Mesenchymal stem cell (in vitro differentiated cells and primary cell): Measurements from ENCODE around the gene ANKRD31.

ENCODE experiments used
- DNase-seq: peaks from one replicate; pipeline ENCODE4 v3.0.0-alpha.2; 2013
- H2AFZ ChIP-seq: one replicate; pipeline ENCODE4 v1.6.1; 2013; ENCODE audit warnings: low read depth, mild to moderate bottlenecking, control low read depth, inconsistent platforms, low read length, moderate library complexity
- H2AK5ac ChIP-seq: 2 replicates; pipeline ENCODE4 v1.6.1; 2013; ENCODE audit warnings: low read length, moderate library complexity, mild to moderate bottlenecking, inconsistent platforms; ENCODE audit not compliant: severe bottlenecking
- H2BK120ac ChIP-seq: one replicate; pipeline ENCODE4 v1.6.1; 2013; ENCODE audit warnings: low read depth, mild to moderate bottlenecking, inconsistent platforms, low read length, moderate library complexity
- H2BK12ac ChIP-seq, 2 experiments: one replicate each; pipeline ENCODE4 v1.6.1; 2013; ENCODE audit warnings: inconsistent platforms in 2 of 2, low read length in 2 of 2, mild to moderate bottlenecking in 2 of 2, moderate library complexity in 2 of 2, control low read depth in 1 of 2
- H2BK15ac ChIP-seq: one replicate; pipeline ENCODE4 v1.6.1; 2013; ENCODE audit warnings: mild to moderate bottlenecking, low read depth, inconsistent platforms; ENCODE audit not compliant: poor library complexity, severe bottlenecking
- H2BK5ac ChIP-seq: 2 replicates; pipeline ENCODE4 v1.6.1; 2013; ENCODE audit warnings: low read depth, mild to moderate bottlenecking, low read length, control low read depth, inconsistent platforms; ENCODE audit not compliant: poor library complexity, severe bottlenecking
- H3K14ac ChIP-seq, 2 experiments: one replicate each; pipeline ENCODE4 v1.6.1; 2013; ENCODE audit warnings: inconsistent platforms in 2 of 2, low read length in 2 of 2, control low read depth in 1 of 2, mild to moderate bottlenecking in 1 of 2, moderate library complexity in 1 of 2
- H3K18ac ChIP-seq, 2 experiments: one replicate each; pipeline ENCODE4 v1.6.1; 2013; ENCODE audit warnings: inconsistent platforms in 2 of 2, low read length in 2 of 2, control low read depth in 1 of 2, low read depth in 1 of 2, mild to moderate bottlenecking in 1 of 2
- H3K23ac ChIP-seq, 2 experiments: one replicate each; pipeline ENCODE4 v1.6.1; 2013; ENCODE audit warnings: inconsistent platforms in 2 of 2, low read length in 2 of 2, mild to moderate bottlenecking in 2 of 2, moderate library complexity in 2 of 2, control low read depth in 1 of 2
- H3K27ac ChIP-seq: 2 replicates; pipeline ENCODE4 v1.5.1; 2013; ENCODE audit warnings: mild to moderate bottlenecking, moderate library complexity, low read length, control low read depth, inconsistent platforms; ENCODE audit not compliant: poor library complexity, severe bottlenecking
- H3K27me3 ChIP-seq, 2 experiments: 2 replicates each; pipeline versions ENCODE4 v1.6.1 to v1.7.0; 2013; ENCODE audit warnings: low read length in 2 of 2, mild to moderate bottlenecking in 2 of 2, moderate library complexity in 2 of 2, control low read depth in 1 of 2, inconsistent platforms in 1 of 2; ENCODE audit not compliant: control insufficient read depth in 1 of 2, insufficient read depth in 1 of 2
- H3K36me3 ChIP-seq, 2 experiments: 2 replicates each; pipeline versions ENCODE4 v1.6.1 to v1.7.0; 2013; ENCODE audit warnings: low read length in 2 of 2, control low read depth in 1 of 2, inconsistent platforms in 1 of 2, low read depth in 1 of 2, mild to moderate bottlenecking in 1 of 2; ENCODE audit not compliant: insufficient read depth in 2 of 2, control insufficient read depth in 1 of 2
- H3K4ac ChIP-seq, 2 experiments: one replicate each; pipeline ENCODE4 v1.6.1; 2013; ENCODE audit warnings: inconsistent platforms in 2 of 2, low read length in 2 of 2, mild to moderate bottlenecking in 2 of 2, moderate library complexity in 2 of 2, control low read depth in 1 of 2, low read depth in 1 of 2
- H3K4me1 ChIP-seq: 2 replicates; pipeline ENCODE4 v1.6.1; 2013; ENCODE audit warnings: low read depth, low read length, control low read depth; ENCODE audit not compliant: control insufficient read depth, insufficient read depth
- H3K4me2 ChIP-seq: 2 replicates; pipeline ENCODE4 v1.6.1; 2013; ENCODE audit warnings: low read length, mild to moderate bottlenecking, inconsistent platforms; ENCODE audit not compliant: poor library complexity, severe bottlenecking
- H3K4me3 ChIP-seq, 2 experiments: 2 replicates each; pipeline versions ENCODE4 v1.5.1 to v1.7.0; 2013; ENCODE audit warnings: low read length in 2 of 2, mild to moderate bottlenecking in 2 of 2, control low read depth in 1 of 2, low read depth in 1 of 2; ENCODE audit not compliant: insufficient read depth in 1 of 2
- H3K79me1 ChIP-seq: replicated peaks from 2 replicates; pipeline ENCODE4 v1.6.1; 2013; ENCODE audit warnings: mild to moderate bottlenecking, control low read depth, low read length, inconsistent platforms; ENCODE audit not compliant: poor library complexity, severe bottlenecking
- H3K9ac ChIP-seq: 2 replicates; pipeline ENCODE4 v1.7.0; 2013; ENCODE audit warnings: mild to moderate bottlenecking, low read length, moderate library complexity
- H3K9me3 ChIP-seq: 2 replicates; pipeline ENCODE4 v1.7.0; 2013; ENCODE audit warnings: mild to moderate bottlenecking, low read length; ENCODE audit not compliant: control insufficient read depth
- H4K8ac ChIP-seq: one replicate; pipeline ENCODE4 v1.6.1; 2013; ENCODE audit warnings: inconsistent platforms, mild to moderate bottlenecking, low read length, moderate library complexity
- H4K91ac ChIP-seq: one replicate; pipeline ENCODE4 v1.6.1; 2013; ENCODE audit warnings: mild to moderate bottlenecking, low read length, inconsistent platforms
- WGBS: methylation state at CpG from one replicate; pipeline ENCODE4 v1.1.7; 2013; ENCODE audit warnings: mixed read lengths; 5-methylcytosine and 5-hydroxymethylcytosine counted together

Gene ANKRD31

DNA sequence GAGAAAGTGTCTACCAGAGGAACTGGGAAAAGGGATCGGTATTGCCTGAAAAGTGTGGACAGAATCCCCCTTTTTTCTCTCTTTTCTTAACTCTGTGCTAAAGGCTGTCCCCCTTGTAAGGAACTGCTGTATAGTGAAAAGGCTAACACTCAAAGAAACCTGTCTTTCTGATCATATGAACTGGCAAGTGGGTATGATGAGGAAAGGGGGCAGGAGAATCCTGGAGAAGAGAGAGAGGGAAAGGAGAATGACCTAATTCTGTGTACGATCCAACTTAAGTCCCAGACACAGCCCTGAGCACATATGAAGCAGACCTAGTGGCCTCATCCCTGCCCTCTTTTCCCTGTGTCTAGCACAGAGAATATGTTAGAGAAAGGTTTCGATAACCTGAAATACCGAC, 967 bp downstream of the ANKRD31 start:
- Histone ChIP-seq H3K4ac (no peak overlapping the region), H2BK120ac (no peak overlapping the region), H4K91ac (no peak overlapping the region), H3K23ac (no peak overlapping the region), H2BK5ac (no peak overlapping the region), H3K4me1 (peaks cover 11% of the 10 kb centered on the region), H3K18ac (no peak overlapping the region), H2AFZ (no peak overlapping the region), H3K4me2 (no peak overlapping the region), H2BK15ac (no peak overlapping the region), H3K27me3 (no peaks in the 10 kb centered on the region), H2AK5ac (no peak overlapping the region), H3K79me1 (no peaks in the 10 kb centered on the region), H3K4me3 (peak overlapping the region in 1 of 2 experiments; percentile 93), H3K27ac (no peak overlapping the region), H3K9ac (peak overlapping the region; percentile 95), H2BK12ac (no peak overlapping the region), H3K14ac (no peak overlapping the region), H3K9me3 (no peaks in the 10 kb centered on the region), H4K8ac (no peak overlapping the region), H3K36me3 (no peaks in the 10 kb centered on the region)
- no peak for DNase-seq
- WGBS = 98% methylated on average over 4 of the region's 4 CpGs

DNA sequence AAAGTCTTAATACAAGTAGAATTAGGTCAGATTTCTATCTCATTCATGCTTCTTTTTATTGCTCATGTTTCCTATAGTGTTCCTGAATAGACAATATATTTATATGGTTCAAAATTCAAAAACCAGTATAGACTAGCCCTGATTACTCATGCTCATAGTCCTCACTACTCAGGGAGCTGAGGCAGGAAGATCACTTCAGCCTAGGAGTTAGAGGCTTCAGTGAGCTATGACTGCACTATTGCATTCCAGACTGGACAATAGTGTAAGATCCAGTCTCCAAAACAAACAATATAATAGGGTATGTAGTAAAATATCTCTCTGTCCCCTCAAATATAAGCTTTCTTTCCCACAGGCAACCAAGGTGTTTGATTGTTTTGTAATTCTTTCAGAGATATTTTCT, 2.4 kb downstream of the ANKRD31 start:
- Histone ChIP-seq H2BK120ac (no peak overlapping the region), H3K9ac (no peak overlapping the region), H2AFZ (no peak overlapping the region), H3K4ac (no peak overlapping the region), H3K27me3 (no peaks in the 10 kb centered on the region), H3K9me3 (no peaks in the 10 kb centered on the region), H4K91ac (no peak overlapping the region), H2BK5ac (no peak overlapping the region), H3K14ac (no peak overlapping the region), H3K79me1 (no peaks in the 10 kb centered on the region), H4K8ac (no peak overlapping the region), H2AK5ac (no peak overlapping the region), H3K4me3 (no peak overlapping the region), H3K4me2 (no peak overlapping the region), H3K4me1 (peaks cover 8% of the 10 kb centered on the region), H3K18ac (no peak overlapping the region), H2BK12ac (no peak overlapping the region), H3K27ac (no peak overlapping the region), H3K23ac (no peak overlapping the region), H2BK15ac (no peak overlapping the region), H3K36me3 (no peaks in the 10 kb centered on the region)
- no peak for DNase-seq

DNA sequence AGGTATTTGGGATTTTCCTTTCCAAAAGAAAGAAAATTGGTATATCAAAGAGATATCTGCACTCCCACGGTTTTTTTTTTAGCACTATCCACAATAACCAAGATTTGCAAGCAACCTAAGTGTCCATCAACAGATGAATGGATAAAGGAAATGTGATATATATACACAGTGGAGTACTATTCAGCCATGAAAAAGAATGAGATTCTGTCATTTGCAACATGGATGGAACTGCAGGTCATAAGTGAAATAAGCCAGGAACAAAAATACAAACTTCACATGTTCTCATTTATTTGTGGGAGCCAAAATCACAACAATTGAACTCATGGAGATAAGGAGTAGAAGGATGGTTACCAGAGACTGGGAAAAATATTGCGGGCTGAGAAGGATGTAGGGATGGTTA, 9.8 kb downstream of the ANKRD31 start:
- Histone ChIP-seq H3K18ac (no peak overlapping the region), H3K4me1 (no peaks in the 10 kb centered on the region), H2BK5ac (no peak overlapping the region), H4K91ac (no peak overlapping the region), H3K4ac (no peak overlapping the region), H3K4me2 (no peak overlapping the region), H3K79me1 (no peaks in the 10 kb centered on the region), H3K23ac (no peak overlapping the region), H3K9me3 (no peaks in the 10 kb centered on the region), H2AFZ (no peak overlapping the region), H3K4me3 (no peak overlapping the region), H2BK120ac (no peak overlapping the region), H3K27me3 (no peaks in the 10 kb centered on the region), H3K27ac (no peak overlapping the region), H4K8ac (no peak overlapping the region), H2AK5ac (no peak overlapping the region), H2BK15ac (no peak overlapping the region), H3K36me3 (no peaks in the 10 kb centered on the region), H2BK12ac (no peak overlapping the region), H3K9ac (no peak overlapping the region), H3K14ac (no peak overlapping the region)
- DNase-seq = no peak
- WGBS = 56% methylated on average over 1 of the region's 2 CpGs

DNA sequence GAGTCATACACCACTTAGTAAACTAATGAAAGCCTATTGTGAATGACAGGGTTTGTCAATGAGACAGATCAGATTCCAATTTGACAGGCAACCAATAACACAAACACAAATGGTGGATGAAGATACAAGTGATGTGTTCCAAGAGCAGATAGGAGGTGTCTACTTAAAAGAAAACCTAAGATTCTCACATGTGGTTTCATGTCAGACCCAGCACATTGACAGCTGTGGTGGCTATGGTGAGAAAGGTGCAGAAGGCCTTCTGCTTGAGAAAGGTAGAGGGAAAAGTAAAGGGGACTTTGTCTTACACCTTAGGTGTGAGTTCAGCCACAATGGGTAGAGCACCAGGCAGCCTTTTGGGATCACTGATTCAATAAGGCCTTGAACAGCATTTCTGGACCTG, 11.2 kb downstream of the ANKRD31 start:
- Histone ChIP-seq H3K23ac (no peak overlapping the region), H3K4ac (no peak overlapping the region), H3K4me3 (no peak overlapping the region), H3K14ac (no peak overlapping the region), H3K79me1 (no peaks in the 10 kb centered on the region), H2AK5ac (no peak overlapping the region), H2AFZ (no peak overlapping the region), H3K36me3 (no peaks in the 10 kb centered on the region), H2BK5ac (no peak overlapping the region), H3K4me1 (no peaks in the 10 kb centered on the region), H2BK15ac (no peak overlapping the region), H3K9me3 (no peaks in the 10 kb centered on the region), H2BK12ac (no peak overlapping the region), H3K18ac (no peak overlapping the region), H3K27me3 (no peaks in the 10 kb centered on the region), H3K27ac (no peak overlapping the region), H4K91ac (no peak overlapping the region), H3K9ac (no peak overlapping the region), H4K8ac (no peak overlapping the region), H3K4me2 (no peak overlapping the region), H2BK120ac (no peak overlapping the region)
- DNase-seq = no peak
